Testis (tissue), 3 donors: ENCODE measurements around the gene CD164L2. TPM values are rescaled to one million over a fixed set of nuclear protein-coding genes. Genes with fewer than 3 reads are reported as not detected.

Source experiments
- DNase-seq: peaks from one replicate; pipeline ENCODE4 v3.0.0-alpha.2; 2019
- H3K27ac ChIP-seq, 2 donors: fragments of 200-600 bp; sonication (generic); one replicate each; pipeline ENCODE4 v1.5.1; 2019
- H3K27me3 ChIP-seq: fragments of 200-600 bp; sonication (generic); one replicate; pipeline ENCODE4 v1.5.1; 2019
- H3K36me3 ChIP-seq: fragments of 200-600 bp; sonication (generic); one replicate; pipeline ENCODE4 v1.5.1; 2017; ENCODE audit warnings: low read depth; ENCODE audit errors: missing control alignments
- H3K4me1 ChIP-seq: fragments of 200-600 bp; sonication (generic); one replicate; pipeline ENCODE4 v1.5.1; 2019
- H3K4me3 ChIP-seq, 2 donors: fragments of 200-600 bp; sonication (generic); one replicate each; pipeline ENCODE4 v1.5.1; 2017 to 2019
- H3K9me3 ChIP-seq: fragments of 200-600 bp; sonication (generic); one replicate; pipeline ENCODE4 v1.5.1; 2017
- POLR2A ChIP-seq: fragments of 450-650 bp; IDR thresholded peaks from one replicate; pipeline ENCODE4 v1.6.1; 2017; ENCODE audit warnings: antibody characterized with exemption, mild to moderate bottlenecking, moderate library complexity
- WGBS, 2 donors: methylation state at CpG; one replicate each; pipeline ENCODE4 v1.1.5; 2018; 5-methylcytosine and 5-hydroxymethylcytosine counted together
- intact Hi-C: fragments of 100-400 bp; cut with DNase I; formaldehyde crosslinking; loops from one replicate; pipeline ENCODE4 v1.15.1; 2023; ENCODE audit warnings: low total_unique reads
- polyA plus RNA-seq: library from polyadenylated mRNA; stranded (reverse); fragments of 350-450 nt; fragmentation: Illumina TruSeq; extraction: RNeasy Lipid Tissue Mini Kit (QIAGEN cat#74804); gene quantifications from one replicate; pipeline ENCODE4 v1.2.3, GENCODE V29; 2014; ENCODE audit warnings: low read depth, low replicate concordance; ENCODE audit not compliant: insufficient read depth
- total RNA-seq, 2 donors: library from RNA; depleted of rRNA; stranded (reverse); fragments of >200 nt; gene quantifications; one replicate each; pipeline ENCODE4 v1.2.3, GENCODE V29; 2016
- TF ChIP-seq, protein P1 (sequence below), 3 experiments: fragments of 450-650 bp in 2 of 3; fragments of 200-600 bp in 1 of 3; sonication (generic) in 1 of 3; IDR thresholded peaks; one replicate each; pipeline ENCODE4 v1.5.1; 2016 to 2019; ENCODE audit warnings: antibody characterized with exemption in 3 of 3, mild to moderate bottlenecking in 2 of 3, moderate library complexity in 1 of 3

Gene CD164L2
- total and polyA plus RNA-seq, 3 donors from 2014 or later: 0.24 to 1.5 (median 0.76) TPM

DNA sequence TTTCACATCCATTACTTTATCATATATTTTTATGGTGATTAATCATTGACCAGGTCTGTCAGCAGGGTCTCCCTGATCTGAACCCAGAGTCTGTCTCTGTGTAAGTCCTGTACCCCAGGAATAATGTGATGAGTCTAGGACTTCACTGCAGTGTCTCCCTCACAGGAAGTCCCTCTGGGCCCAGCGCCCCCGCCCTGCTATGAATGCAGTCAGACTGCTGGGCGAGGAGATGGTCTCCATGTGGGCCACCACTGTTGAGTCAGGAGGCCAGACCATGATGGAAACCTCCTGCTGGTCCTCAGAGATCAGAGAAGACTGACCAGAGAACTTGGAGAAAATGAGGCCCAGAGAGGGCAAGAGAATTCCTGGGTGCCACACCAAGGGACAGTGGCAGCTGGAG, 51.7 kb downstream of the CD164L2 start:
- Histone ChIP-seq H3K4me1 (peaks cover 5% of the 10 kb centered on the region), H3K27ac (no peak overlapping the region), H3K36me3 (no peaks in the 10 kb centered on the region), H3K27me3 (no peaks in the 10 kb centered on the region), H3K9me3 (no peaks in the 10 kb centered on the region), H3K4me3 (no peak overlapping the region)
- no peak for DNase-seq
- 93 to 97% methylated on average over 3 of the region's 3 CpGs for WGBS, 2 donors
- TF ChIP-seq, protein P1, sequence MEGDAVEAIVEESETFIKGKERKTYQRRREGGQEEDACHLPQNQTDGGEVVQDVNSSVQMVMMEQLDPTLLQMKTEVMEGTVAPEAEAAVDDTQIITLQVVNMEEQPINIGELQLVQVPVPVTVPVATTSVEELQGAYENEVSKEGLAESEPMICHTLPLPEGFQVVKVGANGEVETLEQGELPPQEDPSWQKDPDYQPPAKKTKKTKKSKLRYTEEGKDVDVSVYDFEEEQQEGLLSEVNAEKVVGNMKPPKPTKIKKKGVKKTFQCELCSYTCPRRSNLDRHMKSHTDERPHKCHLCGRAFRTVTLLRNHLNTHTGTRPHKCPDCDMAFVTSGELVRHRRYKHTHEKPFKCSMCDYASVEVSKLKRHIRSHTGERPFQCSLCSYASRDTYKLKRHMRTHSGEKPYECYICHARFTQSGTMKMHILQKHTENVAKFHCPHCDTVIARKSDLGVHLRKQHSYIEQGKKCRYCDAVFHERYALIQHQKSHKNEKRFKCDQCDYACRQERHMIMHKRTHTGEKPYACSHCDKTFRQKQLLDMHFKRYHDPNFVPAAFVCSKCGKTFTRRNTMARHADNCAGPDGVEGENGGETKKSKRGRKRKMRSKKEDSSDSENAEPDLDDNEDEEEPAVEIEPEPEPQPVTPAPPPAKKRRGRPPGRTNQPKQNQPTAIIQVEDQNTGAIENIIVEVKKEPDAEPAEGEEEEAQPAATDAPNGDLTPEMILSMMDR (IDR thresholded peaks at IDR 0.05): no peak
- TF ChIP-seq POLR2A: no peak
- intact Hi-C loops: no loop called here

DNA sequence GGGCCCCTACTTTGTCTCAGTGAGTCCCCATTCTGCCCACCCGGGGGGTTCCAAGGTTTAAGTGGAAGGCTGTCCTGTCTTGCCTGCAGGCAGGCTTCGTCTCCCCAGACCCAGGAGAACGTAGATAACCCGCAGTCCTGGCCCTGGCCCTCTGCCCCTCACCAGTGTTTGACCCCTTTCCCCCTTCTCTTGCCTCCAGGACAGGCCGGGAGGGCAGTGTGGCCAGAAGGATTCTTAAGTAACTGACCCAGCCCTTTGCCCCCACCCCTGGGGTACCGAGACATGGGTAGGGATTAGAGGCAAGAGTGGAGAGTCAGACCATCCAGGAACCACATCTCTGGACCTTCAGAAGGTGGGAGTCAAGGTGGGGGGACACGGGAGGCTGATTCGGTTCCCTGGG, 52.3 kb downstream of the CD164L2 start:
- intact Hi-C loops: no loop called here
- Histone ChIP-seq H3K36me3 (no peaks in the 10 kb centered on the region), H3K4me3 (no peak overlapping the region), H3K27me3 (no peaks in the 10 kb centered on the region), H3K4me1 (peaks cover 5% of the 10 kb centered on the region), H3K9me3 (no peaks in the 10 kb centered on the region), H3K27ac (no peak overlapping the region)
- no peak for DNase-seq
- 76 to 81% methylated on average over 8 of the region's 8 CpGs for WGBS, 2 donors
- TF ChIP-seq, protein P1 (IDR thresholded peaks at IDR 0.05): no peak
- no peak for TF ChIP-seq POLR2A

Other genes starting within 250 kb of the CD164L2 start
- 10 to 100 TPM; 16.8 to 26.4 TPM for gene SLC9A1, start 228.2 kb downstream of the CD164L2 start, total RNA-seq
- gene SLC9A1, start 228.2 kb downstream of the CD164L2 start, polyA plus RNA-seq: 33.5 TPM
- gene WDTC1, start 148.7 kb downstream of the CD164L2 start, total RNA-seq: 10 to 100 TPM; 61.4 to 69.5 TPM
- gene WDTC1, start 148.7 kb downstream of the CD164L2 start, polyA plus RNA-seq: 142 TPM
- gene TMEM222, start 61.2 kb downstream of the CD164L2 start, total RNA-seq: 10 to 100 TPM; 41.4 to 67.5 TPM
- gene TMEM222, start 61.2 kb downstream of the CD164L2 start, polyA plus RNA-seq: 81.6 TPM
- 1 to 10 TPM; 2.3 to 5.4 TPM for gene SYTL1, start 41.3 kb downstream of the CD164L2 start, total RNA-seq
- gene SYTL1, start 41.3 kb downstream of the CD164L2 start, polyA plus RNA-seq: 6.0 TPM
- gene MAP3K6, start 16.4 kb downstream of the CD164L2 start, total RNA-seq: 10 to 100 TPM; 18.8 to 31.7 TPM
- gene MAP3K6, start 16.4 kb downstream of the CD164L2 start, polyA plus RNA-seq: 18.4 TPM
- gene FCN3, start 8.5 kb downstream of the CD164L2 start, total RNA-seq: 1 to 10 TPM; 3.6 to 6.9 TPM
- gene FCN3, start 8.5 kb downstream of the CD164L2 start, polyA plus RNA-seq: 0.54 TPM
- gene GPR3, start 9.3 kb upstream of the CD164L2 start, total RNA-seq: under 1 TPM; 0.12 to 0.47 TPM
- gene GPR3, start 9.3 kb upstream of the CD164L2 start, polyA plus RNA-seq: 0.20 TPM
- gene WASF2, start 106.8 kb upstream of the CD164L2 start, total RNA-seq: 10 to 100 TPM; 57.8 to 58.0 TPM
- 128 TPM for gene WASF2, start 106.8 kb upstream of the CD164L2 start, polyA plus RNA-seq
- 10 to 100 TPM; 73.7 to 86.8 TPM for gene AHDC1, start 220.8 kb upstream of the CD164L2 start, total RNA-seq
- gene AHDC1, start 220.8 kb upstream of the CD164L2 start, polyA plus RNA-seq: 32.5 TPM